Hindlimb muscle (tissue), 1 donor: ENCODE data around the gene KRT76. TPM values are rescaled to one million over a fixed set of nuclear protein-coding genes. Genes with fewer than 3 reads are reported as not detected.

ENCODE experiments used
- DNase-seq: peaks from one replicate; pipeline ENCODE4 v3.0.0-alpha.2; 2013
- polyA plus RNA-seq: library from polyadenylated mRNA; unstranded; fragments of 120-200 nt; gene quantifications from one replicate; pipeline ENCODE4 v1.2.1, GENCODE V29; 2013; ENCODE audit not compliant: insufficient read length

The KRT76 gene
- not detected for polyA plus RNA-seq

- DNase-seq, result no peak
Measured at GRCh38 chr12:52776913-52777395, at the start of gene KRT76. Gene KRT76 (minus strand): TSS chr12:52777345. CDS start chr12:52777291, 54 bp downstream.

- DNase-seq, result no peak
Measured at GRCh38 chr12:52825961-52826360, 48.8 kb upstream of the KRT76 start.

GRCh38 chr12:52824741-52825410 is 47.7 kb upstream of the KRT76 start:
- DNase-seq, result no peak

GRCh38 chr12:52823761-52824450 is 46.8 kb upstream of the KRT76 start:
- no peak for DNase-seq

GRCh38 chr12:52822771-52823510 is 45.8 kb upstream of the KRT76 start:
- DNase-seq, result no peak

GRCh38 chr12:52821826-52822660 is 44.9 kb upstream of the KRT76 start:
- no peak for DNase-seq

GRCh38 chr12:52821071-52821730 is 44.1 kb upstream of the KRT76 start:
- no peak for DNase-seq

GRCh38 chr12:52820521-52820920 is 43.4 kb upstream of the KRT76 start:
- no peak for DNase-seq

GRCh38 chr12:52819731-52820510 is 42.8 kb upstream of the KRT76 start:
- no peak for DNase-seq

- no peak for DNase-seq
Measured at GRCh38 chr12:52818887-52819420, 41.8 kb upstream of the KRT76 start.

GRCh38 chr12:52818388-52818787 is 41.2 kb upstream of the KRT76 start:
- no peak for DNase-seq

- no peak for DNase-seq
Measured at GRCh38 chr12:52817699-52818238, 40.6 kb upstream of the KRT76 start.

- DNase-seq, result no peak
Measured at GRCh38 chr12:52817003-52817698, 40.0 kb upstream of the KRT76 start.

GRCh38 chr12:52815676-52816588 is 38.8 kb upstream of the KRT76 start:
- DNase-seq, result no peak

GRCh38 chr12:52815161-52815560 is 38.0 kb upstream of the KRT76 start:
- DNase-seq, result no peak

- no peak for DNase-seq
Measured at GRCh38 chr12:52814710-52815155, 37.6 kb upstream of the KRT76 start.

GRCh38 chr12:52813885-52814709 is 37.0 kb upstream of the KRT76 start, which contains the start of gene KRT4:
Gene KRT4 (minus strand): TSS chr12:52814116. CDS start chr12:52814058, 58 bp downstream.
- DNase-seq, result no peak
